GM12891 (cell line): Measurements from ENCODE around the gene ACVR2A.

Experiments used
- POLR2A ChIP-seq: IDR thresholded peaks from 2 replicates; pipeline ENCODE4 v1.6.1; 2011; ENCODE audit warnings: low read depth, low read length, control low read depth
- POU2F2 ChIP-seq: IDR thresholded peaks from 2 replicates; pipeline ENCODE4 v1.6.1; 2011; ENCODE audit warnings: low read depth, mild to moderate bottlenecking, control low read depth, low read length, moderate library complexity
- SPI1 ChIP-seq: IDR thresholded peaks from 2 replicates; pipeline ENCODE4 v1.6.1; 2011; ENCODE audit warnings: low read depth, low read length, control low read depth

GRCh38 chr2:147945660-147946059 is 100.8 kb downstream of the ACVR2A start:
- TF ChIP-seq POLR2A (no peak), SPI1 (no peak), POU2F2 (no peak)
